T-helper 17 cell (primary cell): ENCODE results near the gene STARD8. TPM values are rescaled to one million over a fixed set of nuclear protein-coding genes. Genes with fewer than 3 reads are reported as not detected.

Experiments
- ATAC-seq: fragments of 150-1000 bp; cut with Tn5 transposase; 2 replicates; pipeline ENCODE4 v1.10.0; 2021; ENCODE audit warnings: mild to moderate bottlenecking, moderate library complexity
- DNase-seq, 3 donors: peaks; one replicate each; pipeline versions ENCODE4 v3.0.0 to v3.0.0-alpha.2; 2020 to 2021
- H3K9me3 ChIP-seq: one replicate; pipeline ENCODE4 v1.7.0; 2013; ENCODE audit warnings: low read length, mild to moderate bottlenecking; ENCODE audit not compliant: control insufficient read depth, poor library complexity, severe bottlenecking
- H3K27ac Mint-ChIP-seq: one replicate; pipeline ENCODE4 v1.8.0; 2022; ENCODE audit warnings: mild to moderate bottlenecking, moderate library complexity, mixed read lengths
- H3K27me3 Mint-ChIP-seq: one replicate; pipeline ENCODE4 v1.8.0; 2022; ENCODE audit warnings: mixed read lengths
- H3K36me3 Mint-ChIP-seq: one replicate; pipeline ENCODE4 v1.8.0; 2022; ENCODE audit warnings: low read depth, mixed read lengths
- H3K4me1 Mint-ChIP-seq: one replicate; pipeline ENCODE4 v1.8.0; 2022; ENCODE audit warnings: mild to moderate bottlenecking, mixed read lengths
- H3K4me3 Mint-ChIP-seq: one replicate; pipeline ENCODE4 v1.8.0; 2022; ENCODE audit warnings: mild to moderate bottlenecking, moderate library complexity, mixed read lengths
- total RNA-seq, 4 donors: library from RNA in 2 of 4; stranded (reverse) in 2 of 4; gene quantifications; one replicate each; pipeline ENCODE4 v1.2.3 and lab custom pipeline; 2022 to 2026

STARD8 gene
- total RNA-seq, 2 donors from 2014 or later: 0.94 to 3.3 TPM

- peaks cover 2% of the 10 kb centered on the region for H3K4me1 Mint-ChIP-seq
- H3K9me3 ChIP-seq: no peaks in the 10 kb centered on the region
- H3K4me3 Mint-ChIP-seq: no peak overlapping the region
- no peak overlapping the region for H3K27ac Mint-ChIP-seq
- H3K27me3 Mint-ChIP-seq: no peaks in the 10 kb centered on the region
- ATAC-seq: no peak
- no peak for DNase-seq
- peaks cover 2% of the 10 kb centered on the region for H3K36me3 Mint-ChIP-seq
Observed at GRCh38 chrX:68758671-68759070, 111.2 kb downstream of the STARD8 start.

- Mint-ChIP-seq H3K36me3 (no peaks in the 10 kb centered on the region), H3K27ac (no peak overlapping the region), H3K4me3 (no peak overlapping the region), H3K4me1 (no peaks in the 10 kb centered on the region), H3K27me3 (no peaks in the 10 kb centered on the region)
- no peaks in the 10 kb centered on the region for H3K9me3 ChIP-seq
- ATAC-seq (no peak), DNase-seq (no peak)
Observed at GRCh38 chrX:68761086-68761485, 113.6 kb downstream of the STARD8 start.

GRCh38 chrX:68762766-68763165, 115.3 kb downstream of the STARD8 start:
- no peaks in the 10 kb centered on the region for H3K36me3 Mint-ChIP-seq
- no peaks in the 10 kb centered on the region for H3K27me3 Mint-ChIP-seq
- no peak for DNase-seq
- H3K4me1 Mint-ChIP-seq: no peaks in the 10 kb centered on the region
- no peaks in the 10 kb centered on the region for H3K9me3 ChIP-seq
- H3K4me3 Mint-ChIP-seq: no peak overlapping the region
- no peak for ATAC-seq
- no peak overlapping the region for H3K27ac Mint-ChIP-seq

- no peak overlapping the region for H3K27ac Mint-ChIP-seq
- no peak for ATAC-seq
- no peaks in the 10 kb centered on the region for H3K4me1 Mint-ChIP-seq
- DNase-seq: no peak
- no peaks in the 10 kb centered on the region for H3K36me3 Mint-ChIP-seq
- H3K9me3 ChIP-seq: no peaks in the 10 kb centered on the region
- H3K4me3 Mint-ChIP-seq: no peak overlapping the region
- no peaks in the 10 kb centered on the region for H3K27me3 Mint-ChIP-seq
Observed at GRCh38 chrX:68763481-68763880, 116.0 kb downstream of the STARD8 start.

Other genes with a start within 250 kb of the STARD8 start
- gene OPHN1, start 214.2 kb upstream of the STARD8 start, total RNA-seq: 1 to 10 TPM in 1 of 2 donors, under 1 TPM in 1; 0.37 to 1.4 TPM
- gene YIPF6, start 148.6 kb upstream of the STARD8 start, total RNA-seq: 10 to 100 TPM; 14.4 to 16.5 TPM
- gene EFNB1, start 181.4 kb downstream of the STARD8 start, total RNA-seq: 1 to 10 TPM; 4.0 to 6.6 TPM